CD4-positive, alpha-beta T cell treated with Interleukin-15 for 1 hour (primary cell): Measurements from ENCODE around the gene ARPIN.
"Not testable (repeated sequence)": the region's sequence is repeated elsewhere in the genome, so short reads cannot be mapped to it uniquely, and the experiment has no call there.

Source experiments
- DNase-seq: peaks from one replicate; pipeline ENCODE4 v3.0.0-alpha.2; 2020

Gene ARPIN

DNA sequence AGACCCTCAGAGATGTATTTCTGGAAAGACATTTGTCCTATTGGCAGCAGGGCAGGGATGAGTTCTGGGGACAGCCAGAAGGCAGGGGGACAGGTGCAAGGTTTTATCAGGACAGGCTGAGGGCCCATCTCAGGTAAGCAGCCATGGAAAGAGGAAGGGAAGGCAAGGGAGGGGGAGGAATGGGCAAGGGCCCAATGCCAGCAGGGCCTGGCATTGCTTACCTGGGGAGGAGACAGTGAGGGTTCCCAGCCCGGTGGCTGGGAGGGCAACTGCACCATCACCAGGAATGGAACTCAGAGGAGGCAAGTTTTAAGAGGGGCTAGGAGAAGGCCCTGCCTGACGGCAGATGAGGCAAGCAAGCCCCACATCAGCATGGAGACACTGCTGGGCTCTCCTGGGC lies 3.1 kb downstream of the ARPIN start:
- DNase-seq: no peak

DNA sequence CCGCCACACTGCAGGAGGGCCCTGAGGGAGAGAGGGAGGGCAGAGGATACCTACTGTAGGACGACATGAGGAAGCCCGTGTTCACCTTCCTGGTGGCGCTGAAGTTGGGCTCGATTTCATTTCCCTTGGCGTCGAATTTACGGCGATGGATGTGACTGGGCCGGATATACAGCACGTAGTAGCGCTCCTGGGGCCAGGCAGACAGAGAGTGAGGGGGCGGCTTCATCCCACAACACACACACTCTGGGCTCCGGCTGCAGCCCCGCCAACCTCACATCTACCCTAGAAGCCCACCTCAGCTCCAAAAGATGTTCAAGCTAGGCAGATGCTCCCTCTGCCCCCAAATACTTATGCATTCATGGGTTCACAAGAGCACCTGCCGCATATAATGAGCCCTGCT lies 4.5 kb downstream of the ARPIN start:
- no peak for DNase-seq

- no peak for DNase-seq
Measured at GRCh38 chr15:89907289-89907688, 5.5 kb downstream of the ARPIN start.

- DNase-seq: no peak
Measured at GRCh38 chr15:89905846-89906378, 6.8 kb downstream of the ARPIN start.

GRCh38 chr15:89904519-89904918 lies 8.2 kb downstream of the ARPIN start:
- no peak for DNase-seq

DNA sequence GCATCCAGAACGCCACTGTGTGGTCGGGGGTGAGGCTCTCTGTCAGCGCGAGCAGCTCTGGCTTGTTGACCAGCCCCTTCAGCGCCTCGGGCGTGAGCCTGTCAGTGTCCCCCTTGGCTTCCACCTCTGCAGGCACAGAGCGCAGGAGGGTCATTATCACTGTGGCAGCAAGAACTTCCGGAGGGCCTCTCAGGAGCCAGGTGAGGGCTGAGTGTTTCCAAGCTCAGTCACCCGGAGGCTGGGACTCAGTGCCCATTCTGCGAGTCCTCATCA lies 9.0 kb downstream of the ARPIN start:
- no peak for DNase-seq

- DNase-seq: no peak
Measured at GRCh38 chr15:89903015-89903857, 9.5 kb downstream of the ARPIN start.

GRCh38 chr15:89900849-89901248 lies 11.9 kb downstream of the ARPIN start:
- DNase-seq: no peak

DNA sequence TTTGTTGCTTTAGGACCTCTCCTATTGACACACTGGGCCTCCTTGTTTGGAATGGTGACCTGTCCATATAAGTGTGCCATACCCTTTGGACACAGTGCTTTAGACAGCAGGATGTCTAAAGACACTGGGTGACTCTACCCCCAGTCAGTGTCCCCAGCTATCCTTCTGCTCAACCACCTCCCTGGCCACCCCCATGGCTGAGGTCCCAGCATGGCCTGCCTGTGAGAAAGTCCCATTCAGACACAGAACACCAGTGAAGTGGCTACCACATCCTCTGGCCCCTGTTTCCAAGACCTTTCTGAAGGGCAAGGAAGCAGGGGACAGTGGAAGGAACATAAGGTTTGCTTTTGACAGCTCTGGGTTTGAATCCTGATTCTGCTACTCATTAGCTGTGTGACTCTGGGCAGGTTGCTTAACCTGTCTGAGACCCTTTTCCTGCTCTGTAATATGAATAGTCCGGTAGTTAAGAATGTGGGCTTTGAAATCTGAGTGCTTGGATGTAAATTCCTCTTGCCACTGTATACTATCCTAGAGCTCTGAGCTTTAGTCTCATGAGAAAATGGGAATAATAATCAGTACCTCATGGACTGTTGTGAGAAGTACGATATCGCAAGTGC lies 12.7 kb downstream of the ARPIN start:
- no peak for DNase-seq

DNA sequence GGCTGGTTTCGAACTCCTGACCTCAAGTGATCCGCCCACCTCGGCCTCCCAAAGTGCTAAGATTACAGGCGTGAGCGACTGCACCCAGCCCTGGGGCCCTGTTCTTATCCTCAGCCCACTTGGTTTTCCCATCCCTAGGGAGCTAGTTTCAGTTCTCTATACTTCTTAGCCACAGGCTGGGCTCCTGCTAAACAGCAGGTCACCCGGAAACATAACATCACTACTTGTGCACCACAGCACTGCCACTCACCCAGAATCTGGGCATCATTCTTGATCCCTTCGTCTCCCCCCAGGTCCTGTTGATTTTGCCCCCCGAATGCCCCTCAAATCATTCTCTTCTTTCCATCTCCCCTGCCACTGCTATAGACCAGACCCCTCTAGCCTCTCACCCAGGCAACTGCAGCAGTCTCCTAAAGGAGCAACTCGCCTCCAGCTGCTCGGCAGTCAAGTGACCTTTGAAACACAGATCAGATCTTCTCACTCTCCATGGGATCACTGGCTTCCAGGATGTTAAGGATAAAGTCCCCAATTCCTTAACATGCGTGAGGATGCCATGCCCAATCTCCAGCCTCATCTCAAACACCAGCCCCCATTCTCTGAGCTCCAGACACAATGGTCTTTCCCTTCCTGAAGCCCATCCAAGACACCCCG lies 13.3 kb downstream of the ARPIN start:
- no peak for DNase-seq

DNA sequence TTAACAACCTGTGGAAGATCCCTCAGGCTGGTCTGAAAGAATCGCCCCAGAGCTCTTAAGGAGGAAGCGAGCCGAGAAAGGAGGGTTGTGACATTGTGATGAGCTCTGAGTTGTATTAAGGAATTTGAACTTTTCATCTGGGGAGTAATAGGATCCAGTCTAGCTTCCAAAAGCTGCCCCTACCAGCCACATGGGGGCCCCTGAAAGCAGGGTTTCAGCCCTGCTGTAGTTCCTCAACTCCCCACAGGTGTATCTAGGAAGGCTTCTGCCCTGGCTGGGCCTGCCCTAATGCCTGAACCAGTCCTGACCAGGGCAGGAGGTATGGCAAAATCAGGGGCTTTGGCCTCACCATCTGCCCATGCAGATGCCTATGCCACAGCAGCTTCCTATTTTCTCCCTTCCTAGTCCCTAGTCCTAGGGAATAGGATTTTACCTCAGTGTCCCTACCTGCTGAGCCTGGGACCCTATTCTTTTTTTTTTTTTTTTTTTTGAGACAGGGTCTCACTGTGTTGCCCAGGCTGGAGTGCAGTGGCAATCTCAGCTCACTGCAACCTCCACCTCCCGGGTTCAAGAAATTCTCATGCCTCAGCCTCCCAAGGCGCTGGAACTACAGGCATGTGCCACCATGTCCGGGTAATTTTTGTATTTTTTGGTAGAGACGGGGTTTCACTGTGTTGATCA lies 14.0 kb downstream of the ARPIN start:
- DNase-seq: peak; percentile 57

DNA sequence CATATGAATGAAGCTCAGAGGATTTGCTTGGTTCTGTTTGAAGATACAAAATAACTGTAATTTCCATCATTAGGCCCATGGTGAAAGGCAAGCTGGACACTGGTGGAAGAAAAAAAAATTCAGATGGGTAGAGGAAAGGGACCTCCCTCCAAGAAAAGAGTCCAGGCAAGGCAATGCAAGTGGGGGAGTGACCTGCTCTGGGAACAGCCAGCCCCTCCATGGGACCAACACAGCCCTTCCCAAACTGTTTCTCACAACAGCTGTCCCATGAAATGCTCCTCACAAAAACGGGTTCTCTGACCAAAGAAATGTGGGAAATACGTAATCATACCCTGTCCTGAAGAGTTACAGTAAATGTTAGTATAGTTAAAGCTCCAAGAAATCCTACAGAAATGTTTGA lies 14.6 kb downstream of the ARPIN start:
- DNase-seq: no peak

GRCh38 chr15:89893696-89894447 lies 18.9 kb downstream of the ARPIN start, which contains the start of gene AP3S2:
TSS of gene AP3S2 (minus strand) at chr15:89893994. CDS start at chr15:89893949, 45 bp downstream.
- DNase-seq: peak; percentile 86

GRCh38 chr15:89893027-89893426 lies 19.7 kb downstream of the ARPIN start:
- DNase-seq: no peak

DNA sequence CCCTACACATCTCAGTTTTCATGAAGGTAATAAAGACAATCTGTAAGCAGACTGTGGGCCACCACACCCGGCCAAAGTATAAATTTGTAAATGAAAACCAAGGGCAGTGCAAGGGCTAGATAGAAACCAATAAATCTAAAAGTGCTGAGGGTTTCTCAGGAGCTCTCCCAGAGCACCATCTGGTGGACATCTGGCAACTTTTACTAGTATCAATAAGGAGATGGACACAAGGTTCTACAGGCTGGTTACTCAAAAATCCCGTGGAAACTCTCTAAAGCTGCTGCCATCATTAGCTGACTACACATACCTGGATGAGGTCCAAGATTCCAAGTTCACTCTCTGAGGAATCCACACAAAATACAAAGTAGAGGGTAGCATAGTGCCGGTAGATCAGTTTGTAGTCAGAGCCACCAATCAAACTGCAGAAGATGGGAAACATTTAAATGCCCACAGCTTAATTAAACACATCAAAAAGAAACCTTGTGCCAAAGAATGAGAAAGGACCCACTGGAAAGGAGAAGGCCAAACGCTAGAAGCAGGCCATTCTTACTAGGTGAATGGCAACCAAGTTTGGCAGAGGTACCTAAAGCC lies 24.4 kb downstream of the ARPIN start:
- no peak for DNase-seq

DNA sequence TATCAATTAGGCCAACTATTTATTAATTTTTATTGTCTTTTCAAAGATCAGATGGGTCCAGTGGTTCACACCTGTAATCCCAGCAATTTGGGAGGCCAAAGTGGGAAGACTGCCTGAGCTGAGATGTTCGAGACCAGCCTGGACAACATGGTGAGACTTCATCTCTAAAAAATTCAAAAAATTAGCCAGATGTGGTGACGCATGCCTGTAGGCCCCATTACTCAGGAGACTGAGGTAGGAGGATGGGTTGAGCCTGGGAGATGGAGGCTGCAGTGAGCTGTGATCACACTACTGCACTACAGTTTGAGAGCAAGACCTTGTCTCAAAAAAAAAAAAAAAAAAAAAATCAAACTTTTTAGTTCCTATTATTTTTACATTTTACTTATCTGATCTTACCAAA lies 27.1 kb downstream of the ARPIN start:
- no peak for DNase-seq

DNA sequence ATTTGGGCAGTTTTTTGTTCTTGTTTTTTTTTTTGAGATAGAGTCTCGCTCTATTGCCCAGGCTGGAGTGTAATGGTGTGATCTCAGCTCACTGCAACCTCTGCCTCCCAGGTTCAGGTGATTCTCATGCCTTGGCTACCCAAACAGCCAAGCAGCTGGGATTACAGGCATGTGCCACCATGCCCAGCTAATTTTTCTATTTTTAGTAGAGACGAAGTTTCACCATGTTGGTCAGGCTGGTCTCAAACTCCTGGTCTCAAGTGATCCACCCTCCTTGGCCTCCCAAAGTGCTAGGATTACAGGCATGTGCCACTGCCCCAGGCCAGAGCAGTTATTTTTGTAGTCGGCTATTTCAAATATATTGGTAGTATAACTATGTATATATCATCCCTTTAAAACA lies 27.6 kb downstream of the ARPIN start:
- DNase-seq: not testable (repeated sequence)

GRCh38 chr15:89883518-89883917 lies 29.2 kb downstream of the ARPIN start:
- DNase-seq: no peak

GRCh38 chr15:89880727-89881126 lies 32.0 kb downstream of the ARPIN start:
- no peak for DNase-seq

DNA sequence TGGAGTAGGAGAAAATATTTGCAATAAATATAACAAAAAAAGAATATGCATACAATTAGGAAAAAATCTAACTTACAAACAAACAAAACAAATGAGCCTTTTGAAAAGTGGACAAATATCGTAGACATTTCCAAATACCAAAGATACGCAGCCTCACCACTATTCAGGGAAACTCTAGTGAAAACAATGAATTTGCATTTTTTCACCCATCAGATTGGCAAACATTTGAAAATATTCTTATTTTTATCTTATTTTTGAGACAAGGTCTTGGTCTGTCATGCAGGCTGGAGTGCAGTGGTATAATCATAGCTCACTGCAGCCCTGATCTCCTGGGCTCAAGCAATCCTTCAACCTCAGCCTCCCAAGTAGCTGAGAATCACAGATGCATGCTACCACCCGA lies 34.4 kb downstream of the ARPIN start:
- DNase-seq: no peak

GRCh38 chr15:89877083-89877425 lies 35.7 kb downstream of the ARPIN start:
- DNase-seq: no peak

GRCh38 chr15:89876396-89877082 lies 36.2 kb downstream of the ARPIN start:
- DNase-seq: no peak
